Smooth muscle cell of the umbilical artery (primary cell): Measurements from ENCODE around the gene TBC1D12. TPM values are rescaled to one million over a fixed set of nuclear protein-coding genes. Genes with fewer than 3 reads are reported as not detected.

Experiments
- total RNA-seq: library from RNA; depleted of rRNA; stranded (reverse); fragments of >200 nt; gene quantifications from 2 replicates; pipeline ENCODE4 v1.2.3, GENCODE V29; 2014

TBC1D12 gene
- 11.0 and 12.4 TPM in 2 replicates for total RNA-seq

GRCh38 chr10:94402204-94402842 is at the start of gene TBC1D12:
TBC1D12 (plus strand) TSS chr10:94402541; CDS start chr10:94402614, 73 bp downstream.

GRCh38 chr10:94362360-94363250 is 39.7 kb upstream of the TBC1D12 start, which contains the start of gene NOC3L:
NOC3L (minus strand) TSS chr10:94362939; CDS start chr10:94362838, 101 bp downstream.

GRCh38 chr10:94545391-94546048 is 143.2 kb downstream of the TBC1D12 start, which contains the start of gene HELLS:
HELLS (plus strand) TSS chr10:94545788; CDS start chr10:94545922, 134 bp downstream.

Other genes starting within 250 kb of the TBC1D12 start
- 39.2 and 53.4 TPM in 2 replicates for gene NOC3L, start 39.6 kb upstream of the TBC1D12 start, total RNA-seq
- 6.5 and 32.6 TPM in 2 replicates for gene HELLS, start 143.2 kb downstream of the TBC1D12 start, total RNA-seq